ENCODE data around the gene TUT1.
"Not testable (repeated sequence)": the region's sequence is repeated elsewhere in the genome, so short reads cannot be mapped to it uniquely, and the experiment has no call there.

TUT1 gene

DNA sequence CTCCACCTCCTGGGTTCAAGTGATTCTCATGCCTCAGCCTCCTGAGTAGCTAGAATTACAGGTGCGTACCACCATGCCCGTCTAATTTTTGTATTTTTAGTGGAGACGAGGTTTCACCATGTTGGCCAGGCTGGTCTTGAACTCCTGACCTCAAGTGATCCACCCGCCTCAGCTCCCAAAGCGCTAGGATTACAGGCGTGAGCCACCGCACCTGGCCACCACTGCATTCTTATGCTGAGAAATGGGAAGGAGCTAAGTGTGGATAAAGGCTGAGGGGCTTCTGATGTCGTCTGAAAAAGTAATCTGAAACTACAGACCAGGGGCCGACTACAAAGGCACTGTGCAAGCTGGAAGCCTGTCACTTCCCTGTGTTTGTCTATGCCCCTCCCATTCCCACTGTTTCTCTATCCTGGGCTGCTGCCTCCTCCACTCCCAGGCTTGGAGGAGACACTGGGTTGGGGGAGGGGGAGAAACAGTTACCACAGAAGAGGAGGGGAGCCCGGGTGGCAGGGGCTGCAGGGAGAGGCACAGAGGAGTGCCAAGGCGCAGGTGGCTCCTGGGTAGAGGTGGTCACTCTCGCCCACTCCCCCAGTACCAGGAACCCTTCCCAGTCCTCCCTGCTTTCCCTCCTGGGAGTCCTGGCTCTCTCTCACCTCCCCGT lies 13.3 kb upstream of the TUT1 start:
- no peak for DNase-seq

GRCh38 chr11:62603776-62604299 lies 12.5 kb upstream of the TUT1 start:
- no peak for DNase-seq

DNA sequence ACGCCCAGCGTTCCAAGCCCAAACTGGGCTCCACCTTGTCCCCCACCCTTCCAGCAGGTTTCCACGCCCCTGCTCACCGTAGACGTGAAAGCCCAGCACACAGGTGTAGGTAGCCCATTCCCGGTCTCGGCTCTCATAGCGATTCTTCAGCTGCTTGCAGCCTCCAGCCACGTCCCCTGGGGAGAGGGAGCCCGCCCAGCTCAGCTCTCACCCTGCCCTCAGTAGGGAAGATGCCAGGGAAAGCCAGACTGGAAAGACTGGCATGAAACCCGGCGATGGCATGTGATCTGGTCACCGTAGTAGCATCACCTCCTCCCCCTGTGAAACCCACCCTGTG lies 11.7 kb upstream of the TUT1 start:
- peak in 2 of 3 experiments; percentile 71 to 73 for DNase-seq

DNA sequence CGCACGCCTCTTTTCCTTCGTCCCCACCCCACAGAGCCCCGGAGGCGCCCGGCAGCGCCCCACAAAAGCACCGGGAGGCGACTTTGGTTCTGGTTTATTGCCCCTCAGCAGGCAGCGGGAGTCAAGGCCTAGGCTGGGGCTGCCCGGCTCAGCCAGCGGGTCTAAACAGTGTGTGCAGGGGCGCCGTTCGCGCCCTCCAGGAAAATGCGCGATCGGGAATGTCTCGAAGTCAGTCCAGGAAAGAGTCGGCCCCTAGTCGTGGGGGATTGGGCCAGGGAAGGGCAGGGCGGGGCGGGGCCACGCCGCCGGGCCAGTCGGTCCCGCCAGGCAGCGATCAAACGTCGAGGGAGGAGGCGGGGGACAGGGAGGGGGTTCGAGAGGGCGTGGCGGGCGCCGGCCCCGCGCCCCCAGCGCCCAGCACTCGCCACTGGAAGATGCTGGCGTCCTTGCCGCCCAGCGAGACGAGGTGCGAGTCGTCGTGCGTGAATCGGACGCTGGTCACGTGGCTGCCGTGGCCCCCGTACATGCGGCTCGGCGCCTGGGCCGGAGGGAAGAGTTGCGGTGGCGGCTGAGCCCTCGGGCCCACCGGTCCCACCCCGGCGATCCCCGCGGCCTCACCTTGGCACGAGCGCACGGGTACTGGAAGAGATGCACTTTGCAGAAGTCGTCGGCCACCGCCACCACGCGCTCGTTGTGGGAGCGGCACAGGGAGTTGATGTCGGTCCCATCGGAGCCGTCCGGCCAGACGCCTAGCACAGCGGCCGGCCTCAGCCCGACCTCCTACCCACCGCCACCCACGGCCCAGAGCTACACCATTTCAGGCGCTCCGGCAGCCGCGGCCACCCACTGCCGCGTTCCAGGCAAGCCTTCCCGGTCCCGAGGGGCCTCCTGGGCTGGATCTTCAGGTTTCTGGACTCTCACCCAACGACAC lies 11.1 kb upstream of the TUT1 start:
- DNase-seq = peak; percentile 64 to 95 (median 93)

DNA sequence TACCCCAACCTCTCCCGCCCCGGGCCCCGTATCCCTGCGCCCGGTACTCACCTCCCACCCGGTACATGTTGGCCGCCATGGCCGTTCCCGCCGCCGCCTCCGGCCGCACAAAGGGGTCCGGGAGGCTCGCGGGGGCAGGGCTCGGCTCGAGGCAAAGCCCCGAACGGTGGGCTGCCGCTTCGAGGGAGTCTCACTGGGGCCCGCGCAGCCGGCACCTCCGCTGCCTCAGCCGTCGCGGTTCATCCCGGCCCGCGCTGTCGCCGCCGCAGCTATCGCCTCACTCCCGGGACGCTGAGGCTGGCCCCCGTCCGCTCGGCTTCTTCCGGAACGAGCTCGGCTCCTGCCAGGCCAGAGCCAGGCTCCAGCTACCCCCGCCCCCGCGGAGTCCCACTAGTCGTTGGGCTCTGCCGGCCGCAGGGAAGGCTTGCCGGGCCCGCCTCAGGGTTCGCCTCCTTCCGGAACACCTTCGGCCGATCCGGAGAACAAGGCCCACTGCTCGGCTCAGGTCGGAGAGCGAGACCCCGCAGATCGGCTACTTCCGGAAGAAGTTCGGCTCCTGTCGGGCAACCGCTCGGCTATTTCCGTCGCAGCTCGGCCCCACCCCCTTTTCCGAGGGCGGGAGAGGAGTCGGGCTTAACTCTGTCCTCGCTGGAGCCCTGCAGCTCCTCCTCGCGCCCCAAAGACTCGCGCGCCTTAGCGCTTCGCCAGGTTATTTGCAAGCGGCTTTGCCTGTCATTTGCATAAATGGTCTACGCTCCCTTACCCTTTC lies 10.2 kb upstream of the TUT1 start, which contains the start of gene MTA2:
Gene MTA2 (minus strand): TSS at position 494 of the 769 bp plus-strand sequence. CDS start 415 bp downstream, at position 79.
- DNase-seq = peak; percentile 98 to 99 (median 99)

DNA sequence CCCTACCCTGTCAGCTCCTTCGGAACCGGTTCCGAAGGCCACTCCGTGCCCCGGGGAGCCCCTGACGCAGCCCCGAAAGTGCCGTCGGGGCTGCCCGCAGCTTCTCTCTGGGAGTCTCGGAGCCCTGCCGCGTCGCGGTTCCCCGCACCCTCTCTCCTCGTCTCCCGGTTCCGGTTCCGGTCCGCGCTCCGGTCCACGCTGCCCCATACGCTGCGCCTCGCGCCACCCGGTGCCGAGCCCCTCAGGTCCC lies 9.7 kb upstream of the TUT1 start:
- peak in 1 of 3 experiments; percentile 82 for DNase-seq

DNA sequence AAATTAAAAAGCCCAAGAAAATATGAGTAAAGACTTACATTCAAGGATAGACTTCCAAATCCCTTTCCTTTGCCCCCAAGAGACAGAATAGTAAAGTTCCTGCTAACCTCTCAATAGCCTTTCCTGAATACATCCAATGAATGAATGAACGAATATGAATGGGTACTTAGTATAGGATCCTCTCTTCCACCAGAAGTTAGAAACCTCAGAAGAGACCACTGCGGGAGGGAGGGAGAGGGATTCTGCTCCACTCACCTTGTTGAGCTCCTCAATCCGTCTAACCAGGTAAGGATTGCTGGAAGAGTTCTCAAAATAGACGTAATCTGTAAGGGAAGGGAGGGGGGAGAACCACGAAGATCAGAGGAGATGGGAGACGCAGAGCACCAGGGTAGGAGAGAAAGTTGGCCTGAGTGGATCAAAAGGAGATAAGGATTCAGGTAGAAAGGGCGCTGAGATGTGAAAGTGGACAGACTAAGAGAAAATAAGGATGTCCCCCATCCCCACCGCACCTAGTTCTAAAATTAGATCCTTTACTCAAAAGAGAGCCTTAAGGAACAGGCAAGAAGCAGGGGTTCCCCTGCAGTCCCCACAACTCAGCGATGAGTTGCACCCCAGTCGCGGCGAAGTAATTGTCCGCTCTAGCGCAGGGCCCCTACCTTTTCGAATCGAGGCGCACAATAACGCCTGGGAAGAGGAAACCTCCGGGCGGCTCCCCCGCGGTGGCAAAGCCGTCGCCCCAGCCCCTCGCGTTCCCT lies 9.2 kb upstream of the TUT1 start:
- DNase-seq = peak in 1 of 3 experiments; percentile 68

DNA sequence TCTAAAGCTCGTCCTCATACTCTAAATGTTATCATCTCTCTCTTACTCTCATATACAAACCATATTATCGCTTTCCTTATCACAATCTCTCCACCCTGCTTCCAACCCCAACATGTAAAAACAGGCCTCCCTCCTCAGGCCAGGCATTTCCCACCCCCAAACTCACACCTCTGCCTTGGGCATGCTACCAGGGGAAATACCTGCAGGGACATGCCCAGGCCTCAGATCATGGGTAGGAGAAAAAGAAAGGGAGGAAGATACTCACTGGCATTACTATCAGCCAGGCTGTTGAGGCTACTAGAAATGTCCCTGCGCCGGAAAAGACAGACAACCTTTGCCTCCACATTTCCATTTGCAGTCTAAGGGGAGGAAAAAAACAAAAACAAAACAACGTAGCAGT lies 8.6 kb upstream of the TUT1 start:
- DNase-seq = no peak

GRCh38 chr11:62599069-62599696 lies 7.9 kb upstream of the TUT1 start:
- DNase-seq = peak; percentile 84 to 91 (median 88)

- no peak for DNase-seq
These were observed 3.8 kb upstream of the TUT1 start for GRCh38 chr11:62595124-62595523.

DNA sequence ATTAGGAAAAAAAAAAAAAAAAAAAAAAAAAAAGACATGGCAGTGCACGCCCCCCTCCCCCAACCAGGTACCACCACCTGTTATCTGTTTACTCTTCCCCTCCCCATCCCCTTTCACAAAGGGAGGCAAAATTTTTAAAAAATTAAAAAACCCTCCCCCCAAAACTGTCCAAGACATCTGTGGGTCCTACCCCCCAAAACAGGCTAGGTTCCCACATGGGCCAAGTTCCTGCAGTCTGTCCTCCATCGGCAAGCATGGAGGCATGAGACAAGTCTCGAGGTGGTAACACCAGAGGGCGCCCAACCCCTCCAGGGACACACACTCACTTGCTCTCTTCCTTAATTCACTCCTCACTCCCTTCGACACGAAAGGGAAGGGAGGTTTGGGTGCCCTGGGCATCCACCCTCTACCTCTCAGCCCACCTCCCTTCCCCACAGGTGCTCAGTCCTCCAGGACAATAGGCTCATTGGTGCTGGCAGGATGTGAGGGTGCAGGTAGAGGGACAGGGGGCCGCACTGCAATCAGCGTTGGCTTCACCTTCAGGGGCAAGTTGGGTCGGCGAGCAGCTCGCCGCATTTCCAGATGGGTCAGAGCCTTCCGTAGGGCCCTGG lies 2.2 kb upstream of the TUT1 start:
- DNase-seq = peak; percentile 56 to 78 (median 59)

DNA sequence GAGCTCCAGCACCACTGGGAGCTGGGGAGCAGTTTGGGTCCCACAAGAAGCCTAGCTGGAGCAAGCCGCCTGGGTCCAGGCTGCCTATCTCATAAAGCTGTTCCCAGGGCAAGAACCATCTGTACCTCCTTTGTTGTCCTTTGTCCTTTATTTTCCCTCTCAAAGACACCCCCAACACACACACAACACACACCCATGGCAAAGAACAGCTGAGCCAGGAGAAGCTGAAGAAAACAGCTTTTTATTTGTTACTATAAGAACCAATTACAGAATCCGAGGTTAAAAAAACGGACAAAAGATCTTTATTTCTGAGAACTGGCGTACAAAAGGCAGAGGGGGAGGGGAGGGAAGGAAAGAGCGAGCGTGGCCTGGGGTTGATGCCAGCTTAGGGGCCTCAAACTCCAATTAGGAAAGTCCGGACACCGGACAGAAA lies 1.7 kb upstream of the TUT1 start:
- DNase-seq = no peak

DNA sequence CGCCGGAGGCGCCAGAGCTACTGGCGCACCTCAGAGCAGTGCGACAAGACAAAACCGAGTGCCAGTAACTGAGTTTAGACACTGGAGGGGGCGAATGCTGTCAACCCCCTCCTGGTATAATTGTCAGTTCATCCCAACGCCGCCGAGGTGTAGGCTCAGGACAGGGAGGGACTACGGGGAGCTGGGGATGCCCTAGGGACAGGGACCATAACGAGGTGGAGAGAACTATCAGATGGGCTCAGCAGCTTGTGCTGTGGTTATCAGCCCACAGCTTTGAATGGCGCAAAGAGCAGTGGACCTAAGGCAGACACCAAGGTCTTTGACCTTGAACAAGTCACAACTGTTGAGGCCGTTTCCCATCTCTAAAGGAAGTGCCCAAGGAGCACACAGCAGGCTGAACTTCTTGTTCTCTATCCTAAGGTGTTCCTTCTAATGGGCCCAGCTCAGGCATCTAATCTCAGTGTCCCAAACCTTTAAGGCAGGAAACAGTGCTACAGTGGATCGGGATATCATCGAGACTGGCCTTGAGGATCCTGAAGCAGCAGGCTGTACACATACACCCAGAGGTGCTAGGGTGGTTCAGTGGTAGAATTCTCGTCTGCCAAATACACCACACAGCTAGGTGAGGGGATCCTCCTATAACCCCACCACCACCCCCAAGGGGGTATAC lies 958 bp upstream of the TUT1 start:
- no peak for DNase-seq

DNA sequence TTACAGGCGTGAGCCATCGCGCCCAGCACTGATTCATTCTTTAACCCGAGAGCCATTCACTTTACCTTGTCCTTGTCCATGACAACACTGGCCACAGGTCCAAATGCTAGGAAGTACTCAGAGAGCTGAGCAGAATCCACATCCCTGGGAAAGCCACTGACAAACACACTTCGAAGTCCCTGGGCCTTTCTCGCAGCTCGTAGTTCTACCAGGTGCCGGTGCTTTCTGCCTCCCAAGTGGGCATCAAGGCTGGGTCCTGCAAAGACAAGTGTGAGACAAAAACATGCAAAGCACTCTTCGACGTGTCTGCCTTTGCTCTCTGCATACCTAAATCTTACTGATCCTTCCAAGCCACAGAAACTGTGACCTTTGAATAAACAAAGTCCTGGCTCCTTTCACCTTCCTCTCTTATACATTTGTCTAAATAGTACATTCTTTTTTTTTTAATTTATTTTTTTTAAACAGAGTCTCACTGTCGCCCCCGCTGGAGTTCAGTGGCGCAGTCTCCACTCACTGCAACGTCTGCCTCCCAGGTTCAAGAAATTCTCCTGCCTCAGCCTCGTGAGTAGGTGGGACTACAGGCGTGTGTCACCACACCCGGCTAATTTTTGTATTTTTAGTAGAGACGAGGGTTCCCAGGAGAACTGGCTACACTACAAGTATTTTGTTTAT lies 2.2 kb downstream of the TUT1 start:
- DNase-seq = no peak

DNA sequence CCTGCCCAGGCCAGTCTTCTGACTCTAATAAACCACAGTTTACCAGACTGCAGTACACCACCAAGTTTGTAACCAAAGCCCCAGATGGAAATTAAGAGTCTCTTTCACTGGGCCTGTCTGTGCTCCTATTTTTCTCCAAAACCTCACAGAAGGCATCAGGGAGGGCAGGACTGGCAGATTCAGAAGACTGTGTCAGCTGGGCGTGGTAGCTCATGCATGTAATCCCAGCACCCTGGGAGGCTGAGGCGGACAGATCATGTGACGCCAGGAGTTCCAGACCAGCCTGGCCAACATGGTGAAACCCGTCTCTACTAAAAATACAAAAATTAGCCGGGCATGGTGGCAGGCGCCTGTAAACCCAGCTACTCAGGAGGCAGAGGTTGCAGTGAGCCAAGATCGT lies 6.0 kb downstream of the TUT1 start:
- DNase-seq = not testable (repeated sequence)

DNA sequence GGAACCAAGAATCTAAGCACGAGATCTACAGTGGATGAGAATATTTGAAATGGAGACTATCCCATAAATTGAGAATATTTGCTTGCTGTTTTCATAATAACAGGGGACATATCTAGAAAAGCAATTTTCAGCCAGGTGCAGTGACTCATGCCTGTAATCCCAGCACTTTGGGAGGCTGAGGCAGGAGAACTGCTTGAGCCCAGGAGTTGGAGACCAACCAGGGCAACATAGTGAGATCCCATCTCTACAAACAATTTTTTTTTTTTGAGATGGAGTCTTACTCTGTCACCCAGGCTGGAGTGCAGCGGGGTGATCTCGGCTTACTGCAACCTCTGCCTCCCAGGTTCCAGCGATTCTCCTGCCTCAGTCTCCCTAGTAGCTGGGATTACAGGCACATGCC lies 9.6 kb downstream of the TUT1 start:
- not testable (repeated sequence) for DNase-seq

- no peak for DNase-seq
These were observed 10.2 kb downstream of the TUT1 start for GRCh38 chr11:62580959-62581715.

DNA sequence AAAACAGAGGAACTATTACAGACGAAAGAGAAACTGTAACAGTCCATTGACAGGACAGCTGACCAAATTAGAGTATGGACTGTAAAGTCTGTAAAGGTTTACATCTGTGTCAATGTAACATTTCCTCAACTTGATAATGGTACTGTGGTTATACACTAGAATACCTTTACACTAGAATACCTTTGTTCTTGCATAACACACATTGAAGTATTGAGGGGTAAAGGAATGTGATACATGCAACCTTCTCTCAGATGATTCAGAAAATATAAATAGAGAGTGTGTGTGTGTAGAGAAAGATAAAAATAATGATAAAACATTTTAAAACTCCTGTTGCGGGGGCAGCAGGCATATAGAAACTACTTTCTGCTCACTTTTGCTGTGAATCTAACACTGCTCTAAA lies 12.1 kb downstream of the TUT1 start:
- DNase-seq = no peak

DNA sequence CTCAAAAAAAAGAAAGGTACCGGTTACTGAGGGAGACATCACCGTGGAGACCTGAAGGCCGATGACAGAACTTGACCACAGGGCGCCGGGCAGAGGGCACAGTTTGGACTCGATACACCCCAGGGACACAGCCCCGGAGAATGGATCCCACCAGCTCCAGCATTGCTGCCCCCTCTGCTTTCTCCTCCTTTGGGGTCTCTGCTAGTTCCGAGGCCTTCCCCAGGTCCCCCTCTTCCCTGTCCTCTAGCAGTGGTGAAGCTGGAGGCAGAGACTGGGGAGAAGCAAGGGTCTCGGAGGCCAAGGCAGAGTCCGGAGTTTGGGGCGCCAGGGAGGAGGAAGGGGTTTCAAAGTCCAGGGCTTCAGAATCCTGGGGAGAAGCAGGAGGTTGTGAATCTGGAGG lies 12.8 kb downstream of the TUT1 start:
- no peak for DNase-seq

All from NCI-H1417 (cell line).